Esophagus squamous epithelium (tissue), 4 donors: ENCODE data around the gene PPP2R1A.

Source experiments
- POLR2A ChIP-seq, 4 donors: fragments of 450-650 bp; IDR thresholded peaks; one replicate each; pipeline ENCODE4 v1.6.1; 2017; ENCODE audit warnings: antibody characterized with exemption in 4 of 4, mild to moderate bottlenecking in 4 of 4, moderate library complexity in 3 of 4
- TF ChIP-seq, protein P1 (sequence below), 6 experiments: fragments of 450-650 bp in 4 of 6; fragments of 200-600 bp in 2 of 6; sonication (generic) in 2 of 6; IDR thresholded peaks; one replicate each; pipeline ENCODE4 v1.5.1; 2016 to 2019; ENCODE audit warnings: antibody characterized with exemption in 6 of 6, mild to moderate bottlenecking in 4 of 6, moderate library complexity in 4 of 6

DNA sequence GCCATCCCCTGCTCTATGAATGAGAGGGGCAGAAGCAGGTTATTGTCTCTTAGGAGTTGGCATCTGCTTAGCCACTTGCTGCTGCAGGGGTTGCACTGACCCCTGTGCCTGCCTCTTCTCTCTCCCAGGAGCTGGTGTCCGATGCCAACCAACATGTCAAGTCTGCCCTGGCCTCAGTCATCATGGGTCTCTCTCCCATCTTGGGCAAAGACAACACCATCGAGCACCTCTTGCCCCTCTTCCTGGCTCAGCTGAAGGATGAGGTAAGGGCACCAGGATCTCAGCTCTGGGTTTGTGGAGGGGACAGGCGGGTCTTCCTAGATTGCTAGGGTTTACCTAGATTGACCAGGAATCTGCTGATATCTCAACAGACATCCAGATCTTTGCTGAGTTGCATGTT is 26.5 kb downstream of the PPP2R1A start:
- TF ChIP-seq POLR2A (IDR thresholded peaks at IDR 0.05), result no peak
- TF ChIP-seq, protein P1, sequence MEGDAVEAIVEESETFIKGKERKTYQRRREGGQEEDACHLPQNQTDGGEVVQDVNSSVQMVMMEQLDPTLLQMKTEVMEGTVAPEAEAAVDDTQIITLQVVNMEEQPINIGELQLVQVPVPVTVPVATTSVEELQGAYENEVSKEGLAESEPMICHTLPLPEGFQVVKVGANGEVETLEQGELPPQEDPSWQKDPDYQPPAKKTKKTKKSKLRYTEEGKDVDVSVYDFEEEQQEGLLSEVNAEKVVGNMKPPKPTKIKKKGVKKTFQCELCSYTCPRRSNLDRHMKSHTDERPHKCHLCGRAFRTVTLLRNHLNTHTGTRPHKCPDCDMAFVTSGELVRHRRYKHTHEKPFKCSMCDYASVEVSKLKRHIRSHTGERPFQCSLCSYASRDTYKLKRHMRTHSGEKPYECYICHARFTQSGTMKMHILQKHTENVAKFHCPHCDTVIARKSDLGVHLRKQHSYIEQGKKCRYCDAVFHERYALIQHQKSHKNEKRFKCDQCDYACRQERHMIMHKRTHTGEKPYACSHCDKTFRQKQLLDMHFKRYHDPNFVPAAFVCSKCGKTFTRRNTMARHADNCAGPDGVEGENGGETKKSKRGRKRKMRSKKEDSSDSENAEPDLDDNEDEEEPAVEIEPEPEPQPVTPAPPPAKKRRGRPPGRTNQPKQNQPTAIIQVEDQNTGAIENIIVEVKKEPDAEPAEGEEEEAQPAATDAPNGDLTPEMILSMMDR (IDR thresholded peaks at IDR 0.05), result no peak
